ENCODE data around the gene WDR20. TPM values are rescaled to one million over a fixed set of nuclear protein-coding genes. Genes with fewer than 3 reads are reported as not detected.

Gene WDR20
- total and polyA plus RNA-seq, 2 of the 8 experiments (the other 6 are each of a cell fraction or from before 2014, with no cell fraction given) = 11.2 to 26.7 TPM

- 93% methylated on average over 6 of the region's 6 CpGs; no CpG with 5 or more reads in 1 of the 2 experiments for WGBS, 2 experiments (ENCODE audit: extremely low coverage in 1 of 2, insufficient coverage in 1 of 2, insufficient read length in 1 of 2, insufficient replicate concordance in 2 of 2, low coverage in 1 of 2, low lambda C conversion rate in 2 of 2, missing lambda C conversion rate in 1 of 2)
- no peak for FAIRE-seq
- TF ChIP-seq ASH2L (IDR thresholded peaks at IDR 0.05; ENCODE audit: low read length) = no peak
- no peak for TF ChIP-seq EGR1 (IDR thresholded peaks at IDR 0.05; ENCODE audit: borderline replicate concordance, low read depth, low read length)
- no peak for TF ChIP-seq EZH2 (IDR thresholded peaks at IDR 0.05; ENCODE audit: low read depth, low read length, severe bottlenecking)
- TF ChIP-seq ATF2 (IDR thresholded peaks at IDR 0.05; ENCODE audit: low read length) = no peak
- TF ChIP-seq SP2 (IDR thresholded peaks at IDR 0.05; ENCODE audit: low read length) = no peak
- no peak for TF ChIP-seq POU5F1 (IDR thresholded peaks at IDR 0.05; ENCODE audit: low read depth, low read length)
- TF ChIP-seq USF2 (IDR thresholded peaks at IDR 0.05; ENCODE audit: low read length) = no peak
- TF ChIP-seq CBX8 (IDR thresholded peaks at IDR 0.05; ENCODE audit: borderline replicate concordance, low read depth, low read length) = no peak
- TF ChIP-seq YY1 (IDR thresholded peaks at IDR 0.05; ENCODE audit: low read depth, low read length) = no peak
- no peak for TF ChIP-seq CREB1 (IDR thresholded peaks at IDR 0.05)
- TF ChIP-seq MAX (IDR thresholded peaks at IDR 0.05) = no peak
- TF ChIP-seq FOSL1 (IDR thresholded peaks at IDR 0.05; ENCODE audit: insufficient read depth, low read depth, low read length) = no peak
Measured at GRCh38 chr14:102258136-102258535, 118.4 kb downstream of the WDR20 start.

More at GRCh38 chr14:102258136-102258535, 118.4 kb downstream of the WDR20 start:
- H3K27me3 ChIP-seq (replicated peaks in 1 of 4; ENCODE audit: control insufficient read depth in 3 of 4, extremely low read depth in 1 of 4, insufficient read depth in 3 of 4, low read length in 3 of 4) = no peaks in the 10 kb centered on the region; a peak in 1 of 7 replicates
- H3K23ac ChIP-seq (ENCODE audit: insufficient read length) = no peak overlapping the region
- no peak overlapping the region for H4K91ac ChIP-seq (replicated peaks; ENCODE audit: insufficient read length, low read length)
- H2AK5ac ChIP-seq (ENCODE audit: low read depth, low read length) = no peak overlapping the region
- no peak overlapping the region for H3K9ac ChIP-seq (replicated peaks in 1 of 4; ENCODE audit: extremely low read depth in 1 of 4, low read depth in 3 of 4, low read length in 3 of 4)
- no peak overlapping the region for H3K27ac ChIP-seq (ENCODE audit: low read depth, low read length)
- no peak overlapping the region for H3K56ac ChIP-seq (replicated peaks; ENCODE audit: insufficient read length, low read depth, low read length)
- H3K18ac ChIP-seq (ENCODE audit: extremely low read depth, low read length) = no peak overlapping the region
- no peak overlapping the region for H2BK12ac ChIP-seq (ENCODE audit: low read depth, low read length)
- H3K4me3 ChIP-seq (ENCODE audit: extremely low read depth in 1 of 4, insufficient read depth in 2 of 4, low read depth in 3 of 4, low read length in 4 of 4) = no peak overlapping the region
- DNase-seq (ENCODE audit: low read depth in 1 of 2, low spot score in 2 of 2) = no peak
- no peak overlapping the region for H3K14ac ChIP-seq (ENCODE audit: insufficient read length)
- ChIA-PET CTCF (ENCODE audit: partially characterized antibody) (interaction anchor here (0.6 kb wide), 1 partner anchor 39 kb away, joined by 3 read pairs; no protein-coding TSS in a partner anchor), POLR2A (ENCODE audit: partially characterized antibody) (no interaction called here)
- H3K9me3 ChIP-seq (ENCODE audit: insufficient read depth in 2 of 2, low read depth in 1 of 2, low read length in 1 of 2) = no peaks in the 10 kb centered on the region
- H2BK20ac ChIP-seq (ENCODE audit: low read length) = no peak overlapping the region
- H3K4me2 ChIP-seq (ENCODE audit: insufficient read depth in 1 of 2, low read depth in 2 of 2, low read length in 2 of 2) = no peak overlapping the region
- H2BK120ac ChIP-seq (replicated peaks; ENCODE audit: low read depth, low read length) = no peak overlapping the region
- H3K79me2 ChIP-seq (ENCODE audit: control insufficient read depth in 1 of 2, insufficient read depth in 2 of 2, low read length in 2 of 2) = no peaks in the 10 kb centered on the region
- no peak overlapping the region for H2AFZ ChIP-seq (ENCODE audit: low read length)
- peaks cover 0 to 3% (median 1%) of the 10 kb centered on the region in 4 experiments; a peak in 3 of 7 replicates for H3K4me1 ChIP-seq (replicated peaks in 1 of 4; ENCODE audit: control insufficient read depth in 3 of 4, insufficient read depth in 4 of 4, low read length in 3 of 4)
- no peaks in the 10 kb centered on the region for H3K23me2 ChIP-seq (ENCODE audit: low read depth, low read length)
- H3K4ac ChIP-seq (replicated peaks; ENCODE audit: insufficient read length, low read depth, low read length) = no peak overlapping the region
- no peak overlapping the region for H4K5ac ChIP-seq (ENCODE audit: insufficient read length, low read depth, low read length)
- no peak overlapping the region for H2BK15ac ChIP-seq (ENCODE audit: low read length)
- H2BK5ac ChIP-seq (ENCODE audit: low read depth, low read length) = no peak overlapping the region
- H3K79me1 ChIP-seq (ENCODE audit: low read depth, low read length) = no peaks in the 10 kb centered on the region
- no peaks in the 10 kb centered on the region for H4K20me1 ChIP-seq (replicated peaks in 1 of 2; ENCODE audit: control insufficient read depth in 1 of 2, insufficient read depth in 2 of 2, low read length in 2 of 2)
- H3K36me3 ChIP-seq (ENCODE audit: control insufficient read depth in 2 of 4, insufficient read depth in 4 of 4, low read length in 3 of 4) = no peaks in the 10 kb centered on the region
- no peak overlapping the region for H4K8ac ChIP-seq (ENCODE audit: extremely low read depth, insufficient read depth, low read length)
